HepG2 (cell line): ENCODE results near the gene KRTAP9-3. TPM values are rescaled to one million over a fixed set of nuclear protein-coding genes. Genes with fewer than 3 reads are reported as not detected.

Source experiments
- ATAC-seq: fragments of 200-7000 bp; cut with Tn5 transposase; 3 replicates; pipeline ENCODE4 v1.9.1; 2020; ENCODE audit warnings: mild to moderate bottlenecking, moderate library complexity
- BruUV-seq: library from RNA; stranded (reverse); fragments of 400-500 nt; replicated peaks from 2 replicates; lab custom pipeline; 2021; lab: Mats Ljungman, UMichigan
- CTCF ChIA-PET: fragments of 300-600 bp; formaldehyde crosslinking; extraction: SDS; loops from one replicate; lab custom pipeline; 2021; ENCODE audit warnings: low total read pairs, inconsistent platforms, low intra/inter-chr PET ratio; lab: Yijun Ruan, JAX
- POLR2A ChIA-PET: fragments of 350-600 bp; sonication (Branson Sonifier 250); formaldehyde crosslinking; loops from one replicate; lab custom pipeline; 2020; ENCODE audit warnings: antibody characterized with exemption, inconsistent platforms; lab: Yijun Ruan, JAX
- DNase-seq: peaks from one replicate; pipeline ENCODE4 v3.0.0-alpha.2; 2015; ENCODE audit warnings: low spot score
- FAIRE-seq: peaks from 3 replicates; lab custom pipeline; 2011; peaks lifted over from hg19 to GRCh38; lab: Jason Lieb, UNC
- H2AFZ ChIP-seq: one replicate; pipeline ENCODE4 v1.6.1; 2011; ENCODE audit warnings: low read length, inconsistent platforms
- H3K27ac ChIP-seq: fragments of 300-600 bp; 3 replicates; pipeline ENCODE4 v1.8.0; 2011; ENCODE audit warnings: mixed run types, mild to moderate bottlenecking, mixed read lengths, low read length, inconsistent platforms; ENCODE audit not compliant: insufficient read depth; ENCODE audit errors: extremely low read length
- H3K27me3 ChIP-seq, 2 experiments: fragments of 200-600 bp in 1 of 2; 2 replicates in 1 of 2; 3 replicates in 1 of 2; pipeline versions ENCODE4 v1.6.0 to v1.8.0; 2011; ENCODE audit warnings: low read length in 2 of 2, mild to moderate bottlenecking in 2 of 2, moderate library complexity in 2 of 2, inconsistent platforms in 1 of 2; ENCODE audit not compliant: insufficient read depth in 2 of 2, control insufficient read depth in 1 of 2
- H3K36me3 ChIP-seq, 2 experiments: fragments of 200-600 bp in 1 of 2; replicated peaks in 1 of 2; 2 replicates in 1 of 2; 3 replicates in 1 of 2; pipeline versions ENCODE4 v1.5.1 to v1.8.0; 2011; ENCODE audit warnings: low read length in 2 of 2, inconsistent platforms in 1 of 2; ENCODE audit not compliant: insufficient read depth in 2 of 2, control insufficient read depth in 1 of 2
- H3K4me1 ChIP-seq: 2 replicates; pipeline ENCODE4 v1.5.1; 2012; ENCODE audit warnings: low read length, inconsistent platforms; ENCODE audit not compliant: insufficient read depth
- H3K4me2 ChIP-seq: 2 replicates; pipeline ENCODE4 v1.6.0; 2011; ENCODE audit warnings: low read depth, low read length, inconsistent platforms
- H3K4me3 ChIP-seq, 3 experiments: fragments of 200-600 bp in 1 of 3; sonication (generic), shearing (Covaris generic) in 1 of 3; replicated peaks in 1 of 3; 2 replicates each; pipeline ENCODE4 v1.5.1; 2011 to 2016; ENCODE audit warnings: low read length in 3 of 3, inconsistent platforms in 2 of 3, low read depth in 2 of 3, mild to moderate bottlenecking in 2 of 3, control low read depth in 1 of 3, mixed read lengths in 1 of 3; ENCODE audit not compliant: insufficient read depth in 1 of 3
- H3K79me2 ChIP-seq: one replicate; pipeline ENCODE4 v1.6.1; 2011; ENCODE audit warnings: low read length, inconsistent platforms; ENCODE audit not compliant: insufficient read depth
- H3K9ac ChIP-seq: 2 replicates; pipeline ENCODE4 v1.6.0; 2011; ENCODE audit warnings: mild to moderate bottlenecking, low read depth, low read length, inconsistent platforms; ENCODE audit not compliant: insufficient read depth
- H3K9me3 ChIP-seq: 2 replicates; pipeline ENCODE4 v1.5.1; 2012; ENCODE audit warnings: mild to moderate bottlenecking, low read length
- H4K20me1 ChIP-seq: 2 replicates; pipeline ENCODE4 v1.6.0; 2011; ENCODE audit warnings: inconsistent platforms, mild to moderate bottlenecking, low read length, moderate library complexity; ENCODE audit not compliant: insufficient read depth
- FOXP1 ChIP-seq, 2 experiments: fragments of 450-650 bp in 1 of 2; IDR thresholded peaks; 2 replicates each; pipeline ENCODE4 v1.6.1; 2017 to 2018; ENCODE audit warnings: antibody characterized with exemption in 1 of 2
- HES4 ChIP-seq: sonication (generic); formaldehyde crosslinking; IDR thresholded peaks from 2 replicates; pipeline ENCODE4 v1.9.0; 2021; ENCODE audit warnings: mild to moderate bottlenecking, missing genetic modification reagents, borderline replicate concordance
- HNRNPK ChIP-seq: fragments of 200-400 bp; formaldehyde crosslinking; IDR thresholded peaks from 2 replicates; pipeline ENCODE4 v1.6.1; 2018; ENCODE audit warnings: low read length, low read depth, moderate library complexity, mild to moderate bottlenecking; ENCODE audit not compliant: poor library complexity, severe bottlenecking
- PCBP1 ChIP-seq: fragments of 200-400 bp; formaldehyde crosslinking; IDR thresholded peaks from 2 replicates; pipeline ENCODE4 v1.6.1; 2017; ENCODE audit warnings: mild to moderate bottlenecking, low read depth, low read length, borderline replicate concordance
- PCBP2 ChIP-seq: fragments of 200-400 bp; formaldehyde crosslinking; optimal IDR thresholded peaks from 2 replicates; pipeline ENCODE3; 2018; ENCODE audit warnings: low read length, low read depth; ENCODE audit not compliant: poor library complexity, severe bottlenecking
- PITX1 ChIP-seq: sonication (generic); formaldehyde crosslinking; IDR thresholded peaks from 2 replicates; pipeline ENCODE4 v1.5.1; 2020; ENCODE audit warnings: mild to moderate bottlenecking, missing genetic modification reagents
- SPEN ChIP-seq: sonication (generic); formaldehyde crosslinking; IDR thresholded peaks from 2 replicates; pipeline ENCODE4 v1.5.1; 2020; ENCODE audit warnings: low read depth, mild to moderate bottlenecking, missing genetic modification reagents
- TOPORS ChIP-seq: sonication (generic); formaldehyde crosslinking; IDR thresholded peaks from 2 replicates; pipeline ENCODE4 v1.8.0; 2023; ENCODE audit warnings: mild to moderate bottlenecking, missing genetic modification reagents
- ZFAT ChIP-seq: sonication (generic); formaldehyde crosslinking; conservative IDR thresholded peaks from 2 replicates; pipeline ENCODE4 v1.8.1; 2023; ENCODE audit warnings: missing genetic modification reagents, inconsistent platforms
- ZNF414 ChIP-seq: sonication (generic); formaldehyde crosslinking; IDR thresholded peaks from 2 replicates; pipeline ENCODE4 v1.5.0; 2020; ENCODE audit warnings: missing genetic modification reagents
- ZNF674 ChIP-seq: sonication (generic); formaldehyde crosslinking; IDR thresholded peaks from 2 replicates; pipeline ENCODE4 v1.5.0; 2020; ENCODE audit warnings: low read depth, mild to moderate bottlenecking, missing genetic modification reagents
- ZNF775 ChIP-seq: sonication (generic); formaldehyde crosslinking; IDR thresholded peaks from 2 replicates; pipeline ENCODE4 v1.4.0; 2020; ENCODE audit warnings: missing genetic modification reagents, mild to moderate bottlenecking, moderate library complexity, borderline replicate concordance
- ZNF776 ChIP-seq: sonication (generic); formaldehyde crosslinking; IDR thresholded peaks from 2 replicates; pipeline ENCODE4 v1.4.0; 2020; ENCODE audit warnings: mild to moderate bottlenecking, missing genetic modification reagents
- WGBS: methylation state at CpG from one replicate; pipeline ENCODE4 v1.1.6; 2017; ENCODE audit warnings: low lambda C conversion rate; 5-methylcytosine and 5-hydroxymethylcytosine counted together
- in situ Hi-C: cut with HindIII; loops from 2 replicates; pipeline ENCODE4 v1.10.0; 2017; ENCODE audit warnings: low pct_unique_long_range_greater_than_20kb; ENCODE audit not compliant: extremely low pct_ligation_motif_present
- intact Hi-C: fragments of 100-400 bp; cut with micrococcal nuclease; formaldehyde crosslinking; loops from one replicate; pipeline ENCODE4 v1.10.0; 2022; ENCODE audit not compliant: unreplicated experiment
- polyA plus RNA-seq, 8 experiments: library from polyadenylated mRNA; depleted of rRNA in 3 of 8; stranded (reverse) in 7 of 8; unstranded in 1 of 8; fragments of >200 nt; fragmentation: Illumina TruSeq in 4 of 8; extraction: Trizol in 4 of 8; gene quantifications; 2 replicates each; pipeline versions ENCODE4 v1.2.1 to v1.2.3, GENCODE V29; 2011 to 2016; ENCODE audit warnings: low read depth in 4 of 8, missing spikeins in 1 of 8, mixed read lengths in 1 of 8; ENCODE audit not compliant: insufficient read depth in 1 of 8
- total RNA-seq, 5 experiments: library from RNA; depleted of rRNA; stranded (reverse); fragments of >200 nt; fragmentation: Illumina TruSeq; extraction: Trizol; gene quantifications; 2 replicates each; pipeline ENCODE4 v1.2.3, GENCODE V29; 2016; ENCODE audit warnings: low read depth in 1 of 5

The KRTAP9-3 gene
- total and polyA plus RNA-seq, 2 of the 13 experiments (the other 11 are each of a cell fraction or from before 2014, with no cell fraction given), result not detected

GRCh38 chr17:41263212-41263611 lies 31.0 kb downstream of the KRTAP9-3 start:
- no peaks in the 10 kb centered on the region for H3K36me3 ChIP-seq
- H2AFZ ChIP-seq, result no peak overlapping the region
- no peak overlapping the region for H3K9ac ChIP-seq
- BruUV-seq, result no TSS peak
- no peak overlapping the region for H3K27ac ChIP-seq
- in situ Hi-C loops, result no loop called here
- no peak for DNase-seq
- H3K27me3 ChIP-seq, result no peaks in the 10 kb centered on the region; a peak in 1 of 5 replicates
- H3K4me1 ChIP-seq, result no peaks in the 10 kb centered on the region
- TF ChIP-seq PITX1 (CRISPR knock-in tag) (no peak), HES4 (CRISPR knock-in tag) (no peak), ZNF775 (CRISPR knock-in tag) (no peak), FOXP1 (IDR thresholded peaks at IDR 0.05) (no peak), FOXP1 (CRISPR knock-in tag; IDR thresholded peaks at IDR 0.05) (no peak), PCBP1 (0 out of 2 replicates have a peak, but pooled peaks have one; percentile 61), ZNF776 (no peak), TOPORS (CRISPR knock-in tag) (no peak), ZNF674 (CRISPR knock-in tag) (no peak), PCBP2 (peak; percentile 82), HNRNPK (peak; percentile 92), ZFAT (no peak), SPEN (CRISPR knock-in tag) (no peak), ZNF414 (no peak)
- TF ChIP-seq, all 625 proteins: peak for 3
- no peak overlapping the region for H3K4me2 ChIP-seq
- ChIA-PET CTCF (no interaction called here), POLR2A (no interaction called here)
- H4K20me1 ChIP-seq, result no peaks in the 10 kb centered on the region
- FAIRE-seq (no peak), ATAC-seq (no peak)
- no peak overlapping the region for H3K4me3 ChIP-seq
- no peaks in the 10 kb centered on the region for H3K9me3 ChIP-seq
- intact Hi-C loops, result no loop called here
- WGBS, result 71% methylated on average over 2 of the region's 2 CpGs
- no peaks in the 10 kb centered on the region for H3K79me2 ChIP-seq
